Measurements from ENCODE around the gene PROB1. TPM values are rescaled to one million over a fixed set of nuclear protein-coding genes. Genes with fewer than 3 reads are reported as not detected.
"Not testable (repeated sequence)": the region's sequence is repeated elsewhere in the genome, so short reads cannot be mapped to it uniquely, and the experiment has no call there.

Gene PROB1
- total and polyA plus RNA-seq, 2 of the 13 experiments (the other 11 are each of a cell fraction or from before 2014, with no cell fraction given): 0.69 to 1.1 TPM

DNA sequence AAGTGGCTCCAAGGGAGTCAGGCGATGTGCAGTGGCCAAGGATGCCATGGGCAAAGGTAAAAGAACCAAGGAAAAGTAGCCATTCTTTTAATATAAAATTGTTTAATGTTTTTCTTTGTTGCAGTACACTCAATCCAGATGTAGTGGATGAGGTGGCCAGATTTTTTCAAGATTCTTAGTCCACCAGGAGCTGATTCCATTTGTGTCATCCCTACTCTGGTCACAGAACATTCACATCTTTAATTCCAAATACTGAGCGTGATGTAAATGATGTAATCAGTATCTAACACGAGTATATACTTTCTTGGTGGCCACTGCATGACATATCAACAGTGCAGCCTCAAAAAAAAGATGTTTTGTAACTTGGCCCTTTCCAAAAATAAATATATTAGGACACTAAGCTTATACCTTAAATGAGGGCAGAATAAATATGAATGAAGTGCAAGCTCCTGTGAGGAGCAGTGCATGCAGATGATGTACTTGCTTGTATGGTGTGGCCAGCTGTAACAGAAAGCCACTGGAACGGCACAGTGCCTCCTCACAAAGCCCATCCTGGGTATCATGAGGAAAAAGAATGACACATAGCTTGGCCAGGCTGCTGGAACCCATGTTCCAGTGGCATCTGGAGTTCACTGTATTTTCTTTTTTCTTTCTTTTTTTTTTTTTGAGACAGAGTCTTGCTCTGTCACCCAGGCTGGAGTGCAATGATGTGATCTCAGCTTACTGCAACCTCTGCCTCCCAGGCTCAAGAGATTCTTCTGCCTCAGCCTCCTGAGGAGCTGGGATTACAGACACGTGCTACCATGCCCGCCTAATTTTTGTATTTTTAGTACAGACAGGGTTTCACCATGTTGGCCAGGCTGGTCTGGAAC is 15.5 kb upstream of the PROB1 start:
- H3K36me3 ChIP-seq (replicated peaks in 1 of 2; ENCODE audit: control insufficient read depth in 1 of 2, insufficient read depth in 2 of 2, low read length in 2 of 2): no peaks in the 10 kb centered on the region
- peaks cover 35% of the 10 kb centered on the region for H3K4me1 ChIP-seq (ENCODE audit: insufficient read depth, low read length)
- CTCF ChIA-PET (ENCODE audit: low intra/inter-chr PET ratio, low total read pairs): no interaction called here
- WGBS (ENCODE audit: low lambda C conversion rate): 57% methylated on average over 6 of the region's 6 CpGs
- H3K79me2 ChIP-seq (ENCODE audit: insufficient read depth, low read length): no peaks in the 10 kb centered on the region
- H2AFZ ChIP-seq (ENCODE audit: low read length): no peak overlapping the region
- TF ChIP-seq ZNF776 (CRISPR knock-in tag; IDR thresholded peaks at IDR 0.05): no peak
- no peak for TF ChIP-seq IRF2 (CRISPR knock-in tag; IDR thresholded peaks at IDR 0.05)
- no peak for TF ChIP-seq KAT7 (CRISPR knock-in tag; IDR thresholded peaks at IDR 0.05; ENCODE audit: borderline replicate concordance)
- no peak for TF ChIP-seq ZNF703 (CRISPR knock-in tag; IDR thresholded peaks at IDR 0.05; ENCODE audit: borderline replicate concordance)
- TF ChIP-seq FOSL2 (CRISPR knock-in tag; IDR thresholded peaks at IDR 0.05): no peak
- TF ChIP-seq TRIM24 (CRISPR knock-in tag; IDR thresholded peaks at IDR 0.05): no peak
- no peak for TF ChIP-seq ZNF335 (CRISPR knock-in tag; IDR thresholded peaks at IDR 0.05)
- TF ChIP-seq NONO (IDR thresholded peaks at IDR 0.05): no peak
- no peak for TF ChIP-seq NONO (CRISPR knock-in tag; conservative IDR thresholded peaks at IDR 0.05)
- no peak for TF ChIP-seq ZNF547 (CRISPR knock-in tag; IDR thresholded peaks at IDR 0.05)
- ATAC-seq (no peak), FAIRE-seq (no peak), DNase-seq (ENCODE audit: low spot score) (no peak)
- no TSS peak for BruUV-seq (replicated peaks)
- H4K20me1 ChIP-seq (ENCODE audit: insufficient read depth, low read length): no peaks in the 10 kb centered on the region
- in situ Hi-C loops (cut with HindIII; ENCODE audit: extremely low pct_ligation_motif_present, low pct_unique_long_range_greater_than_20kb): no loop called here
- no peak overlapping the region for H3K4me2 ChIP-seq (ENCODE audit: low read depth, low read length)
- H3K9me3 ChIP-seq (ENCODE audit: low read length): no peaks in the 10 kb centered on the region
- no peak overlapping the region for H3K4me3 ChIP-seq (replicated peaks in 1 of 3; ENCODE audit: insufficient read depth in 1 of 3, low read depth in 2 of 3, low read length in 3 of 3)
- intact Hi-C loops (cut with micrococcal nuclease; ENCODE audit: unreplicated experiment): no loop called here
- POLR2A ChIA-PET: interaction anchor here (0.7 to 0.9 kb wide), 2 partner anchors 8 to 93 kb away, joined by 3 read pairs; no protein-coding TSS in a partner anchor
- H3K27ac ChIP-seq (ENCODE audit: extremely low read length, insufficient read depth, low read length): no peak overlapping the region
- no peak overlapping the region for H3K9ac ChIP-seq (ENCODE audit: insufficient read depth, low read depth, low read length)
- H3K27me3 ChIP-seq (ENCODE audit: control insufficient read depth in 1 of 2, insufficient read depth in 2 of 2, low read length in 2 of 2): no peaks in the 10 kb centered on the region

DNA sequence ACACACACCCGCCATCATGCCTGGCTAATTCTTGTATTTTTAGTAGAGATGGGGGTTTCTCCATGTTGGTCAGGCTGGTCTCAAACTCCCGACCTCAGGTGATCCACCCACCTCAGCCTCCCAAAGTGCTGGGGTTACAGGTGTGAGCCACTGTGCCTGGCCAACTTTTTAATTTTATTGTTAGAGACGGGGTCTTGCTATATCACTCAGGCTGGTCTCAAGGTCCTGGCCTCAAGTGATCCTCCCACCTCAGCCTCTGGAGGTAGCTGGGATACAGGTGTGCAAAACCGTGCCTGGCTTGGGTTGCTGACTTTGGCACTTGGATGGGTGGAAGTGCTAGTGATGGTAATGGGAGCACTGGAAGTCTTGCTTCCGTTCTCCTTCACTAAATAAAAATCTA is 14.2 kb upstream of the PROB1 start:
- H3K27me3 ChIP-seq (ENCODE audit: control insufficient read depth in 1 of 2, insufficient read depth in 2 of 2, low read length in 2 of 2); FAIRE-seq; intact Hi-C loops (cut with micrococcal nuclease; ENCODE audit: unreplicated experiment); H3K27ac ChIP-seq (ENCODE audit: extremely low read length, insufficient read depth, low read length); DNase-seq (ENCODE audit: low spot score); BruUV-seq (replicated peaks); H4K20me1 ChIP-seq (ENCODE audit: insufficient read depth, low read length); H3K36me3 ChIP-seq (replicated peaks in 1 of 2; ENCODE audit: control insufficient read depth in 1 of 2, insufficient read depth in 2 of 2, low read length in 2 of 2); CTCF ChIA-PET (ENCODE audit: low intra/inter-chr PET ratio, low total read pairs); H3K9me3 ChIP-seq (ENCODE audit: low read length); H3K4me3 ChIP-seq (replicated peaks in 1 of 3; ENCODE audit: insufficient read depth in 1 of 3, low read depth in 2 of 3, low read length in 3 of 3); H3K9ac ChIP-seq (ENCODE audit: insufficient read depth, low read depth, low read length); H3K4me2 ChIP-seq (ENCODE audit: low read depth, low read length); in situ Hi-C loops (cut with HindIII; ENCODE audit: extremely low pct_ligation_motif_present, low pct_unique_long_range_greater_than_20kb); H3K79me2 ChIP-seq (ENCODE audit: insufficient read depth, low read length); POLR2A ChIA-PET; H2AFZ ChIP-seq (ENCODE audit: low read length); ATAC-seq: not testable (repeated sequence)
- peaks cover 42% of the 10 kb centered on the region for H3K4me1 ChIP-seq (ENCODE audit: insufficient read depth, low read length)
- 69% methylated on average over 2 of the region's 5 CpGs for WGBS (ENCODE audit: low lambda C conversion rate)
